Rectal smooth muscle tissue (tissue), 1 donor: ENCODE measurements around the gene GRIA3.

ENCODE experiments used
- H3K27ac ChIP-seq: one replicate; pipeline ENCODE4 v1.7.0; 2013; ENCODE audit warnings: low read depth, low read length, inconsistent platforms
- H3K27me3 ChIP-seq: one replicate; pipeline ENCODE4 v1.7.0; 2013; ENCODE audit warnings: low read length; ENCODE audit not compliant: control insufficient read depth, insufficient read depth
- H3K36me3 ChIP-seq: one replicate; pipeline ENCODE4 v1.7.0; 2013; ENCODE audit warnings: low read length; ENCODE audit not compliant: control insufficient read depth, insufficient read depth
- H3K4me1 ChIP-seq: one replicate; pipeline ENCODE4 v1.7.0; 2013; ENCODE audit warnings: low read length; ENCODE audit not compliant: control insufficient read depth, insufficient read depth
- H3K4me3 ChIP-seq: one replicate; pipeline ENCODE4 v1.7.0; 2013; ENCODE audit warnings: low read length
- H3K9ac ChIP-seq: one replicate; pipeline ENCODE4 v1.7.0; 2013; ENCODE audit warnings: low read length

GRIA3 gene

GRCh38 chrX:123203772-123204171, 19.7 kb downstream of the GRIA3 start:
- Histone ChIP-seq H3K9ac (no peak overlapping the region), H3K27ac (no peak overlapping the region), H3K27me3 (peaks cover 2% of the 10 kb centered on the region), H3K36me3 (no peaks in the 10 kb centered on the region), H3K4me3 (no peak overlapping the region), H3K4me1 (no peaks in the 10 kb centered on the region)

GRCh38 chrX:123206176-123206575, 22.1 kb downstream of the GRIA3 start:
- Histone ChIP-seq H3K36me3 (no peaks in the 10 kb centered on the region), H3K9ac (no peak overlapping the region), H3K27ac (no peak overlapping the region), H3K27me3 (peaks cover 2% of the 10 kb centered on the region), H3K4me1 (no peaks in the 10 kb centered on the region), H3K4me3 (no peak overlapping the region)

GRCh38 chrX:123210252-123210651, 26.2 kb downstream of the GRIA3 start:
- Histone ChIP-seq H3K27ac (no peak overlapping the region), H3K36me3 (no peaks in the 10 kb centered on the region), H3K27me3 (no peaks in the 10 kb centered on the region), H3K4me3 (no peak overlapping the region), H3K4me1 (no peaks in the 10 kb centered on the region), H3K9ac (no peak overlapping the region)

GRCh38 chrX:123215397-123216089, 31.5 kb downstream of the GRIA3 start:
- Histone ChIP-seq H3K27ac (no peak overlapping the region), H3K4me1 (no peaks in the 10 kb centered on the region), H3K27me3 (no peaks in the 10 kb centered on the region), H3K36me3 (no peaks in the 10 kb centered on the region), H3K9ac (no peak overlapping the region), H3K4me3 (no peak overlapping the region)

- H3K36me3 ChIP-seq = no peaks in the 10 kb centered on the region
- H3K4me3 ChIP-seq = no peak overlapping the region
- H3K27me3 ChIP-seq = no peaks in the 10 kb centered on the region
- H3K27ac ChIP-seq = no peak overlapping the region
- H3K4me1 ChIP-seq = no peaks in the 10 kb centered on the region
- no peak overlapping the region for H3K9ac ChIP-seq
Observed at GRCh38 chrX:123217077-123217476, 33.0 kb downstream of the GRIA3 start.

- Histone ChIP-seq H3K9ac (no peak overlapping the region), H3K27ac (no peak overlapping the region), H3K4me3 (no peak overlapping the region), H3K36me3 (no peaks in the 10 kb centered on the region), H3K27me3 (no peaks in the 10 kb centered on the region), H3K4me1 (no peaks in the 10 kb centered on the region)
Observed at GRCh38 chrX:123217728-123218127, 33.6 kb downstream of the GRIA3 start.

GRCh38 chrX:123219916-123220315, 35.8 kb downstream of the GRIA3 start:
- Histone ChIP-seq H3K27me3 (no peaks in the 10 kb centered on the region), H3K9ac (no peak overlapping the region), H3K27ac (no peak overlapping the region), H3K4me1 (no peaks in the 10 kb centered on the region), H3K36me3 (no peaks in the 10 kb centered on the region), H3K4me3 (no peak overlapping the region)

- Histone ChIP-seq H3K36me3 (no peaks in the 10 kb centered on the region), H3K27ac (no peak overlapping the region), H3K9ac (no peak overlapping the region), H3K4me3 (no peak overlapping the region), H3K27me3 (no peaks in the 10 kb centered on the region), H3K4me1 (no peaks in the 10 kb centered on the region)
Observed at GRCh38 chrX:123222920-123223319, 38.8 kb downstream of the GRIA3 start.

GRCh38 chrX:123223409-123223808, 39.3 kb downstream of the GRIA3 start:
- Histone ChIP-seq H3K27ac (no peak overlapping the region), H3K4me3 (no peak overlapping the region), H3K9ac (no peak overlapping the region), H3K36me3 (no peaks in the 10 kb centered on the region), H3K4me1 (no peaks in the 10 kb centered on the region), H3K27me3 (no peaks in the 10 kb centered on the region)

GRCh38 chrX:123223859-123224258, 39.8 kb downstream of the GRIA3 start:
- H3K9ac ChIP-seq = no peak overlapping the region
- no peaks in the 10 kb centered on the region for H3K36me3 ChIP-seq
- H3K27me3 ChIP-seq = no peaks in the 10 kb centered on the region
- H3K4me1 ChIP-seq = no peaks in the 10 kb centered on the region
- no peak overlapping the region for H3K4me3 ChIP-seq
- no peak overlapping the region for H3K27ac ChIP-seq

- H3K27ac ChIP-seq = no peak overlapping the region
Observed at GRCh38 chrX:123230798-123231197, 46.7 kb downstream of the GRIA3 start.

GRCh38 chrX:123236859-123237258, 52.8 kb downstream of the GRIA3 start:
- no peak overlapping the region for H3K27ac ChIP-seq

More at GRCh38 chrX:123230798-123231197, 46.7 kb downstream of the GRIA3 start:
- H3K4me1 ChIP-seq = no peaks in the 10 kb centered on the region
- no peaks in the 10 kb centered on the region for H3K36me3 ChIP-seq
- H3K27me3 ChIP-seq = no peaks in the 10 kb centered on the region
- H3K9ac ChIP-seq = no peak overlapping the region
- H3K4me3 ChIP-seq = no peak overlapping the region

GRCh38 chrX:123237271-123237670, 53.2 kb downstream of the GRIA3 start:
- H3K36me3 ChIP-seq = no peaks in the 10 kb centered on the region
- H3K9ac ChIP-seq = no peak overlapping the region
- no peaks in the 10 kb centered on the region for H3K4me1 ChIP-seq
- H3K4me3 ChIP-seq = no peak overlapping the region
- no peak overlapping the region for H3K27ac ChIP-seq
- no peaks in the 10 kb centered on the region for H3K27me3 ChIP-seq

More at GRCh38 chrX:123236859-123237258, 52.8 kb downstream of the GRIA3 start:
- no peaks in the 10 kb centered on the region for H3K4me1 ChIP-seq
- no peaks in the 10 kb centered on the region for H3K36me3 ChIP-seq
- H3K9ac ChIP-seq = no peak overlapping the region
- H3K4me3 ChIP-seq = no peak overlapping the region
- H3K27me3 ChIP-seq = no peaks in the 10 kb centered on the region
